Retinal pigment epithelial cell (primary cell): ENCODE results near the gene ELMOD1.

Experiments
- DNase-seq: peaks from one replicate; pipeline ENCODE4 v3.0.0-alpha.2; 2010; ENCODE audit warnings: low read depth
- H3K4me3 ChIP-seq: 2 replicates; pipeline ENCODE4 v1.5.1; 2011; ENCODE audit warnings: mild to moderate bottlenecking, low read length, control low read depth, moderate library complexity
- CTCF ChIP-seq: conservative IDR thresholded peaks from 2 replicates; pipeline ENCODE4 v1.5.1; 2011; ENCODE audit warnings: low read depth, low read length, control low read depth, inconsistent platforms

The ELMOD1 gene

GRCh38 chr11:107696140-107696539, 105.2 kb downstream of the ELMOD1 start:
- peak; percentile 58 for DNase-seq
- no peak for TF ChIP-seq CTCF
- no peak overlapping the region for H3K4me3 ChIP-seq

GRCh38 chr11:107697291-107697690, 106.3 kb downstream of the ELMOD1 start:
- no peak for TF ChIP-seq CTCF
- no peak overlapping the region for H3K4me3 ChIP-seq
- DNase-seq: no peak

- TF ChIP-seq CTCF: no peak
- DNase-seq: no peak
- no peak overlapping the region for H3K4me3 ChIP-seq
Measured at GRCh38 chr11:107699371-107700285, 108.7 kb downstream of the ELMOD1 start.

- DNase-seq: no peak
- H3K4me3 ChIP-seq: no peak overlapping the region
- no peak for TF ChIP-seq CTCF
Measured at GRCh38 chr11:107702109-107702660, 111.2 kb downstream of the ELMOD1 start.

GRCh38 chr11:107702723-107703122, 111.8 kb downstream of the ELMOD1 start:
- TF ChIP-seq CTCF: no peak
- DNase-seq: no peak
- H3K4me3 ChIP-seq: no peak overlapping the region

- no peak for TF ChIP-seq CTCF
- H3K4me3 ChIP-seq: no peak overlapping the region
- no peak for DNase-seq
Measured at GRCh38 chr11:107704451-107704850, 113.5 kb downstream of the ELMOD1 start.

- TF ChIP-seq CTCF: no peak
- DNase-seq: peak; percentile 89
- no peak overlapping the region for H3K4me3 ChIP-seq
Measured at GRCh38 chr11:107705027-107705426, 114.1 kb downstream of the ELMOD1 start.
